CD4-positive, alpha-beta T cell treated with Interleukin-2 at 100 ng/mL for 4 hours (primary cell): ENCODE measurements around the gene BEST1.
"Not testable (repeated sequence)": the region's sequence is repeated elsewhere in the genome, so short reads cannot be mapped to it uniquely, and the experiment has no call there.

Experiments used
- DNase-seq: peaks from one replicate; pipeline ENCODE4 v3.0.0-alpha.2; 2020; ENCODE audit warnings: low spot score

Gene BEST1

GRCh38 chr11:61964666-61965271, 14.6 kb downstream of the BEST1 start:
- DNase-seq = not testable (repeated sequence)

- DNase-seq = peak; percentile 29
Observed at GRCh38 chr11:61966734-61967115, 16.6 kb downstream of the BEST1 start.

GRCh38 chr11:61967116-61967923, 17.2 kb downstream of the BEST1 start, which contains the start of gene FTH1:
FTH1 (minus strand) TSS chr11:61967634; CDS start chr11:61967425, 209 bp downstream.
- DNase-seq = peak; percentile 90

GRCh38 chr11:61967924-61968757, 18.0 kb downstream of the BEST1 start:
- peak; percentile 35 for DNase-seq

GRCh38 chr11:61968758-61969390, 18.7 kb downstream of the BEST1 start:
- no peak for DNase-seq

GRCh38 chr11:61969391-61969758, 19.2 kb downstream of the BEST1 start:
- no peak for DNase-seq

GRCh38 chr11:61969838-61970662, 19.9 kb downstream of the BEST1 start:
- peak; percentile 22 for DNase-seq

GRCh38 chr11:61971248-61972111, 21.3 kb downstream of the BEST1 start:
- peak; percentile 23 for DNase-seq

- no peak for DNase-seq
Observed at GRCh38 chr11:61972112-61972671, 22.0 kb downstream of the BEST1 start.

GRCh38 chr11:61972672-61973475, 22.7 kb downstream of the BEST1 start:
- no peak for DNase-seq

- DNase-seq = no peak
Observed at GRCh38 chr11:61973476-61974162, 23.5 kb downstream of the BEST1 start.

GRCh38 chr11:61974766-61975631, 24.8 kb downstream of the BEST1 start:
- DNase-seq = no peak

- no peak for DNase-seq
Observed at GRCh38 chr11:61975638-61976419, 25.7 kb downstream of the BEST1 start.

- no peak for DNase-seq
Observed at GRCh38 chr11:61976420-61976800, 26.3 kb downstream of the BEST1 start.

GRCh38 chr11:61976813-61977475, 26.8 kb downstream of the BEST1 start:
- DNase-seq = no peak
